ENCODE measurements around the gene RHBDD1. TPM values are rescaled to one million over a fixed set of nuclear protein-coding genes. Genes with fewer than 3 reads are reported as not detected.
A peak's percentile ranks its signal among the peaks of the same experiment; 100 is the strongest.

Gene RHBDD1
- polyA plus RNA-seq, 3 donors, result 8.1 to 19.5 (median 15.5) TPM

GRCh38 chr2:226916669-226917068 lies 80.8 kb downstream of the RHBDD1 start:
- Histone ChIP-seq H3K9me3 (replicated peaks in 1 of 2; ENCODE audit: control insufficient read depth in 1 of 2, insufficient read depth in 1 of 2, low read length in 2 of 2) (no peaks in the 10 kb centered on the region), H3K27ac (ENCODE audit: low read depth in 1 of 2, low read length in 2 of 2) (no peak overlapping the region), H3K79me2 (ENCODE audit: insufficient read depth, low read length) (no peaks in the 10 kb centered on the region), H4K20me1 (ENCODE audit: insufficient read depth, low read length) (no peaks in the 10 kb centered on the region), H3K4me3 (replicated peaks in 1 of 3; ENCODE audit: low read depth in 2 of 3, low read length in 3 of 3) (no peak overlapping the region), H3K4me1 (ENCODE audit: control insufficient read depth in 1 of 2, insufficient read depth in 2 of 2, low read length in 2 of 2) (no peaks in the 10 kb centered on the region), H3K4me2 (replicated peaks; ENCODE audit: extremely low read depth, low read length, poor library complexity, severe bottlenecking) (no peak overlapping the region), H3K9ac (ENCODE audit: insufficient read depth, low read length, poor library complexity, severe bottlenecking) (no peak overlapping the region), H3K36me3 (replicated peaks in 1 of 2; ENCODE audit: control insufficient read depth in 1 of 2, insufficient read depth in 2 of 2, low read length in 2 of 2) (peaks cover 0 to 30% of the 10 kb centered on the region in 2 donors), H2AFZ (ENCODE audit: insufficient read depth, low read depth, low read length, poor library complexity, severe bottlenecking) (no peak overlapping the region), H3K27me3 (ENCODE audit: control insufficient read depth in 2 of 2, insufficient read depth in 2 of 2, low read length in 2 of 2) (no peaks in the 10 kb centered on the region)
- H3K9me3 Mint-ChIP-seq, result peaks cover 0 to 5% (median 0%) of the 10 kb centered on the region in 7 donors
- no peak for DNase-seq
- H3K27ac Mint-ChIP-seq, result no peak overlapping the region
- no peak for TF ChIP-seq CTCF (IDR thresholded peaks at IDR 0.05)
- H3K4me1 Mint-ChIP-seq, result no peaks in the 10 kb centered on the region
- peaks cover 13 to 39% of the 10 kb centered on the region in 2 donors for H3K36me3 Mint-ChIP-seq
- no CpG with 5 or more reads among the region's 1 CpG for WGBS (ENCODE audit: insufficient coverage)
- no peak overlapping the region for H3K4me3 Mint-ChIP-seq
- H3K27me3 Mint-ChIP-seq (ENCODE audit: low read depth in 3 of 3), result no peaks in the 10 kb centered on the region
- intact Hi-C loops (cut with micrococcal nuclease), result no loop called here

GRCh38 chr2:226932443-226932842 lies 96.6 kb downstream of the RHBDD1 start:
- H3K9me3 Mint-ChIP-seq, result peaks cover 0 to 10% (median 4%) of the 10 kb centered on the region in 7 donors
- peaks cover 2 to 4% of the 10 kb centered on the region in 2 donors for H3K36me3 Mint-ChIP-seq
- no peaks in the 10 kb centered on the region for H3K36me3 ChIP-seq (replicated peaks in 1 of 2; ENCODE audit: control insufficient read depth in 1 of 2, insufficient read depth in 2 of 2, low read length in 2 of 2)
- H3K4me2 ChIP-seq (replicated peaks; ENCODE audit: extremely low read depth, low read length, poor library complexity, severe bottlenecking), result no peak overlapping the region
- no peak overlapping the region for H3K4me3 ChIP-seq (replicated peaks in 1 of 3; ENCODE audit: low read depth in 2 of 3, low read length in 3 of 3)
- no peak for DNase-seq
- H3K9me3 ChIP-seq (replicated peaks in 1 of 2; ENCODE audit: control insufficient read depth in 1 of 2, insufficient read depth in 1 of 2, low read length in 2 of 2), result no peaks in the 10 kb centered on the region
- H3K27me3 Mint-ChIP-seq (ENCODE audit: low read depth in 3 of 3), result no peaks in the 10 kb centered on the region
- no peaks in the 10 kb centered on the region for H3K79me2 ChIP-seq (ENCODE audit: insufficient read depth, low read length)
- no peak overlapping the region for H3K4me3 Mint-ChIP-seq
- no peaks in the 10 kb centered on the region for H3K27me3 ChIP-seq (ENCODE audit: control insufficient read depth in 2 of 2, insufficient read depth in 2 of 2, low read length in 2 of 2)
- H3K4me1 ChIP-seq (ENCODE audit: control insufficient read depth in 1 of 2, insufficient read depth in 2 of 2, low read length in 2 of 2), result no peaks in the 10 kb centered on the region
- H4K20me1 ChIP-seq (ENCODE audit: insufficient read depth, low read length), result no peaks in the 10 kb centered on the region
- intact Hi-C loops (cut with micrococcal nuclease), result no loop called here
- no peak overlapping the region for H2AFZ ChIP-seq (ENCODE audit: insufficient read depth, low read depth, low read length, poor library complexity, severe bottlenecking)
- no peak overlapping the region for H3K27ac ChIP-seq (ENCODE audit: low read depth in 1 of 2, low read length in 2 of 2)
- WGBS (ENCODE audit: insufficient coverage), result no CpG with 5 or more reads among the region's 5 CpGs
- H3K27ac Mint-ChIP-seq, result peak overlapping the region in 1 of 7 donors; percentile 28
- no peak overlapping the region for H3K9ac ChIP-seq (ENCODE audit: insufficient read depth, low read length, poor library complexity, severe bottlenecking)
- no peak for TF ChIP-seq CTCF (IDR thresholded peaks at IDR 0.05)
- no peaks in the 10 kb centered on the region for H3K4me1 Mint-ChIP-seq

Data from CD14-positive monocyte (primary cell).